ENCODE results near the gene LIMCH1.

- TF ChIP-seq CTCF (IDR thresholded peaks at IDR 0.05) (no peak), POLR2A (IDR thresholded peaks at IDR 0.05) (no peak)
Measured at GRCh38 chr4:41609851-41610250, 71.9 kb downstream of the LIMCH1 start.

All from adrenal gland (tissue), 5 donors.